ENCODE measurements around the gene KCNK18.

KCNK18 gene

GRCh38 chr10:117197189-117197588, at the start of gene KCNK18:
Gene KCNK18, plus strand, starts transcription at chr10:117197489. Its CDS starts 0 bp downstream, at chr10:117197489.
- no peak for TF ChIP-seq RAD21 (IDR thresholded peaks at IDR 0.05; ENCODE audit: low read depth)
- no peak for TF ChIP-seq CEBPB (IDR thresholded peaks at IDR 0.05)
- no peak for TF ChIP-seq TCF12 (IDR thresholded peaks at IDR 0.05; ENCODE audit: low read depth)
- no peak for TF ChIP-seq MAX (IDR thresholded peaks at IDR 0.05)
- TF ChIP-seq TAF1 (IDR thresholded peaks at IDR 0.05; ENCODE audit: low read depth) = no peak
- TF ChIP-seq YY1 (IDR thresholded peaks at IDR 0.05; ENCODE audit: low read depth) = no peak
- no peak for TF ChIP-seq REST (IDR thresholded peaks at IDR 0.05; ENCODE audit: low read depth)

- TF ChIP-seq ZBTB7A (IDR thresholded peaks at IDR 0.05; ENCODE audit: low read depth) = no peak
- TF ChIP-seq CEBPB (IDR thresholded peaks at IDR 0.05) = no peak
- TF ChIP-seq TEAD4 (IDR thresholded peaks at IDR 0.05) = no peak
Observed at GRCh38 chr10:117148284-117148683, 49.0 kb upstream of the KCNK18 start.

GRCh38 chr10:117152668-117153067, 44.6 kb upstream of the KCNK18 start:
- no peak for TF ChIP-seq REST (IDR thresholded peaks at IDR 0.05; ENCODE audit: low read depth)
- TF ChIP-seq EP300 (IDR thresholded peaks at IDR 0.05; ENCODE audit: borderline replicate concordance) = no peak
- no peak for TF ChIP-seq FOXM1 (IDR thresholded peaks at IDR 0.05; ENCODE audit: borderline replicate concordance, low read depth)
- TF ChIP-seq NFIC (IDR thresholded peaks at IDR 0.05) = no peak
- no peak for TF ChIP-seq CEBPB (IDR thresholded peaks at IDR 0.05)
- no peak for TF ChIP-seq TEAD4 (IDR thresholded peaks at IDR 0.05)
- no peak for TF ChIP-seq RAD21 (IDR thresholded peaks at IDR 0.05; ENCODE audit: low read depth)
- TF ChIP-seq USF1 (IDR thresholded peaks at IDR 0.05) = no peak
- TF ChIP-seq TAF1 (IDR thresholded peaks at IDR 0.05; ENCODE audit: low read depth) = no peak
- TF ChIP-seq ZBTB7A (IDR thresholded peaks at IDR 0.05; ENCODE audit: low read depth) = no peak
- TF ChIP-seq EGR1 (IDR thresholded peaks at IDR 0.05) = no peak
- no peak for TF ChIP-seq MAX (IDR thresholded peaks at IDR 0.05)
- TF ChIP-seq YY1 (IDR thresholded peaks at IDR 0.05; ENCODE audit: low read depth) = no peak
- TF ChIP-seq CREB1 (IDR thresholded peaks at IDR 0.05; ENCODE audit: low read depth) = no peak
- no peak for TF ChIP-seq TCF12 (IDR thresholded peaks at IDR 0.05; ENCODE audit: low read depth)

GRCh38 chr10:117158297-117158696, 39.0 kb upstream of the KCNK18 start:
- TF ChIP-seq CEBPB (IDR thresholded peaks at IDR 0.05) = no peak

- TF ChIP-seq FOXM1 (IDR thresholded peaks at IDR 0.05; ENCODE audit: borderline replicate concordance, low read depth) (no peak), REST (IDR thresholded peaks at IDR 0.05; ENCODE audit: low read depth) (no peak), EGR1 (IDR thresholded peaks at IDR 0.05) (0 out of 2 replicates have a peak, but pooled peaks have one; percentile 36), CEBPB (IDR thresholded peaks at IDR 0.05) (no peak), NFIC (IDR thresholded peaks at IDR 0.05) (no peak), YY1 (IDR thresholded peaks at IDR 0.05; ENCODE audit: low read depth) (no peak), RAD21 (IDR thresholded peaks at IDR 0.05; ENCODE audit: low read depth) (no peak), TCF12 (IDR thresholded peaks at IDR 0.05; ENCODE audit: low read depth) (0 out of 2 replicates have a peak, but pooled peaks have one; percentile 29)
Observed at GRCh38 chr10:117159390-117159789, 37.9 kb upstream of the KCNK18 start.

GRCh38 chr10:117160567-117160966, 36.7 kb upstream of the KCNK18 start:
- no peak for TF ChIP-seq FOXM1 (IDR thresholded peaks at IDR 0.05; ENCODE audit: borderline replicate concordance, low read depth)
- TF ChIP-seq RAD21 (IDR thresholded peaks at IDR 0.05; ENCODE audit: low read depth) = no peak
- TF ChIP-seq EGR1 (IDR thresholded peaks at IDR 0.05) = no peak
- TF ChIP-seq MAX (IDR thresholded peaks at IDR 0.05) = no peak
- TF ChIP-seq YY1 (IDR thresholded peaks at IDR 0.05; ENCODE audit: low read depth) = no peak
- TF ChIP-seq TAF1 (IDR thresholded peaks at IDR 0.05; ENCODE audit: low read depth) = no peak
- no peak for TF ChIP-seq CREB1 (IDR thresholded peaks at IDR 0.05; ENCODE audit: low read depth)
- TF ChIP-seq NFIC (IDR thresholded peaks at IDR 0.05) = no peak
- no peak for TF ChIP-seq ZBTB7A (IDR thresholded peaks at IDR 0.05; ENCODE audit: low read depth)
- TF ChIP-seq TCF12 (IDR thresholded peaks at IDR 0.05; ENCODE audit: low read depth) = no peak
- no peak for TF ChIP-seq CEBPB (IDR thresholded peaks at IDR 0.05)
- TF ChIP-seq USF1 (IDR thresholded peaks at IDR 0.05) = no peak
- TF ChIP-seq TEAD4 (IDR thresholded peaks at IDR 0.05) = no peak
- TF ChIP-seq REST (IDR thresholded peaks at IDR 0.05; ENCODE audit: low read depth) = no peak
- TF ChIP-seq EP300 (IDR thresholded peaks at IDR 0.05; ENCODE audit: borderline replicate concordance) = no peak

All from Ishikawa (cell line).